GM19372 (cell line): ENCODE results near the gene ALPK3.
"Not testable (repeated sequence)": the region's sequence is repeated elsewhere in the genome, so short reads cannot be mapped to it uniquely, and the experiment has no call there.

Experiments used
- ATAC-seq: cut with Tn5 transposase; IDR thresholded peaks from one replicate; pipeline ENCODE4 v1.9.1; 2021; ENCODE audit warnings: mild to moderate bottlenecking, low read depth, moderate library complexity; ENCODE audit not compliant: unreplicated experiment

The ALPK3 gene

DNA sequence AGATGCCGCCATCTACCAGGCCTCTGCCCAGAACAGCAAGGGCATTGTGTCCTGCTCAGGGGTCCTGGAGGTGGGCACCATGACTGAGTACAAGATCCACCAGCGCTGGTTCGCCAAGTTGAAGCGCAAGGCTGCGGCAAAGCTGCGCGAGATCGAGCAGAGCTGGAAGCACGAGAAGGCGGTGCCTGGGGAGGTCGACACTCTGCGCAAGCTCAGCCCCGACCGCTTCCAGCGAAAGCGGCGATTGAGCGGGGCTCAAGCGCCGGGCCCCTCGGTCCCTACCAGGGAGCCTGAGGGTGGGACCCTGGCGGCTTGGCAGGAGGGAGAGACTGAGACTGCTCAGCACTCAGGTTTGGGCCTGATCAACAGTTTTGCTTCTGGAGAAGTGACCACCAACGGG, 22.6 kb downstream of the ALPK3 start:
- ATAC-seq, result no peak

DNA sequence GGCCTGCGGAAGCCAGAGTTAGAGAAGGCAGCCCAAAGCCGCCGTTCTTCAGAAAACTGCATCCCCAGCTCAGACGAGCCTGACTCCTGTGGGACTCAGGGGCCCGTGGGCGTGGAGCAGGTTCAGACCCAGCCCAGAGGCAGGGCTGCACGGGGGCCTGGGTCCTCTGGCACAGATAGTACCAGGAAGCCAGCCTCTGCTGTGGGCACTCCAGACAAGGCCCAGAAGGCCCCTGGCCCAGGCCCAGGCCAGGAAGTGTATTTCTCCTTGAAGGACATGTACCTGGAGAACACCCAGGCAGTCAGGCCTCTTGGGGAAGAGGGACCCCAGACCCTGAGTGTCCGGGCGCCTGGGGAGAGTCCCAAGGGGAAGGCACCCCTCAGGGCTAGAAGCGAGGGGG, 23.1 kb downstream of the ALPK3 start:
- ATAC-seq, result no peak

DNA sequence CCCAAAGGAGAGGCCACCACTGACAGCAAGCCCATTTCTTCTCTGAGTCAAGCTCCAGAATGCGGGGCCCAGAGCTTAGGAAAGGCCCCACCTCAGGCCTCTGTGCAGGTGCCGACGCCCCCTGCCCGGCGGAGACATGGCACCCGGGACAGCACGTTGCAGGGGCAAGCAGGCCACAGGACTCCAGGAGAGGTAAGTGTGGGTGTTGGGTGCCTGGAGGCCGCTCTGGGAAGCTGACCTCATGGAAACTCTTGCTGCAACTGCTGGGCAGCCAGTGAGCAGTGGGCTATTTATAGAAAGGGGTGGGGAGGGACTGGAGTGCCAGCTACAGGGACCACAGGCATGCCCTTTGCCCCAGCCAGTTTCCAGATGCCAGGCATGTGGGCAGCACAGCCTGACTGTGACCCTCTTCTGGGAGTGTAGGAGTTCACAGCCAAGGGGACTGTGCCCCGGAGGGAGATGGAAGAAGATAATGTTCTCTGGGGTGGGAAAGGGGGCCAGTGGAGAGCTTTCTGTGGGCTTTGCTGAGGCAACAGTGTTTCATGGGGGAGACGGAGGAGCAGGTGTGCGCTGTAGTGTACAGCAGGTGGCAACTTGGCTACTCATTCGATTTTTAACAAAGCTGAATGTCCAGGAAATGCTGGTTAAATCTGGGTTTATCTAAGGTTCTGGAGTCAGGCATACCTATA, 23.7 kb downstream of the ALPK3 start:
- no peak for ATAC-seq

DNA sequence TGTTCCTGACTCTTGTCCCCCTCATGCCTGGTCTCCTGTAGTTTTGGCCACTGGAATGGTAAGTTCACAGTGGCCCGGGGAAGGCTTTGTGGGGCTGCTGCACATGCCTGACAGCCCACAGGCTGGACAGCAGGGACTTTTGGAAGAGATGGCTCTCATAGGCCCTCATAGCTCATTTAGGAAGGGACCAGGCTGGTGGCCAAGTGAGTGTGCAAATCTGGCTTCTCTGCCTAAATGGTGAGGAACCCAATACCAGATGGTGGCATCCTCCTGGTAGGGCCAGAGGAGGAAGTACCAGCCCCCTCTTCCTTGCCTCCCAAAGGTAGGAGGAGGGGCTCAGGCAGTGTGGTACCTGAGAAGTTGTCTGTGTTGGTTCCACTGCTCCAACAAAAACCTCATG, 25.6 kb downstream of the ALPK3 start:
- no peak for ATAC-seq

DNA sequence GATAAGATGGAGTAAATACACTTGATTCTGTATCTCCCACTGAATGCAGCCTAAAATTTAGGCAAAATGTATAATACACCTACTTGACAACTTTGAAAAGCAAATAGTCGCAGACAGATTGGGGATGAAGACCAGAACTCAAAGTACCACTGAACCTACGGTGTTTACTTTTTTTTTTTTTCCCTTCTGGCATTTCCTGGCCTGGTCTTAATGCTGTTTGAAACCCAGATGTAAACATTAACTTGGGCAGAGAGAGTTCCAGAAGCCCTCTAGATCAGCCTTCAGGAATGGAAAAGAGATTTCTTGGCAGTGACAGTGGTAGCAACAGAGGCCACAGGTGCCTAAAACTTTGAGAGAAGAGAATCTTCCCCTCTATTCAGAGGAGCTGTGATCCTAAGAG, 27.8 kb downstream of the ALPK3 start:
- no peak for ATAC-seq

DNA sequence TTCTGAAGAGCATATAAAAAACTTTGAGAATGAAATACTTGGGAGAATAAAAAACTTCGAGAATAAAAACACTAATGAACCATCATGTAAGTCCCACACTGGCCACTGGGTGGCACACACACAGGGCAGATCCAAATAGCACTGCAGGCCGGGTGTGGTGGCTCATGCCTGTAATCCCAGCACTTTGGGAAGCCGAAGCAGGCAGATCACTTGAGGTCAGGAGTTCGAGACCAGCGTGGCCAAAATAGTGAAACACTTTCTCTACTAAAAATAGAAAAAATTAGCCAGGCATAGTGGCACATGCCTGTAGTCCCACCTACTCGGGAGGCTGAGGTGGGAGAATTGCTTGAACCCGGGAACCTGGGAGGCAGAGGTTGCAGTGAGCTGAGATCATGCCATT, 28.5 kb downstream of the ALPK3 start:
- not testable (repeated sequence) for ATAC-seq

DNA sequence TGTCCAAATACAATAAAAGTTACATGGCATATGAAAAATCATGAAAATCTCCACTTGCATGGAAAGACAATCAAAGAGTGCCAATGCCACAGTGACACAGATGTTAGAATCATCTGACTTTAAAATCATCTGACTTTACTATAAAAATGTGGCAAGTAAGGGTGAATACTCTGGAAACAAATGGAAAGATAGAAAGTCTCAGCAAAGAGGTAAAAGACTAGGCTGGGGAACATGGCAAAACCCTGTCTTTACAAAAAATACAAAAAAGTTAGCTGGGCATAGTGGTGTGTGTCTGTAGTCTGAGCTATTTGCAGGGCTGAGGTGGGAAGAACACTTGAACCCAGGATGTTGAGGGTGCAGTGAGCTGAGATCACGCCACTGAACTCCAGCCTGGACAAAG, 29.1 kb downstream of the ALPK3 start:
- no peak for ATAC-seq

DNA sequence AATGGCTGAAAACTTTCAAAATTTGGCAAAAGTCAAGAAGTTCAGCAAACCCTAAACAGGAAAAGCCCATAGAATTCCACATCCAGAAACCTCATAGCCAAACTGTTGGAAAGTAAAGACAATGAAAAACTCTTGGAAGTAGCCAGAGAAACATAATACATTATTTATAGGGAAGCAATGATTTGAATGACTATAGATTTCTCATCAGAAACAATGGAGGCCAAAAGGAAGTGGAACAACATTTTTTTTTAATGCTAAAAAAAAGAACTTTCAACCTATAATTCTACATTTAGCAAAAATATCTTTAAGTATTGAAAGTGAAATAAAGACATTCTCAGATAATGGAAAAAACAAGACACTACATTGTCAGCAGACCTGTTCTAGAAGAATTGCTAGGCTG, 30.2 kb downstream of the ALPK3 start:
- ATAC-seq, result no peak

DNA sequence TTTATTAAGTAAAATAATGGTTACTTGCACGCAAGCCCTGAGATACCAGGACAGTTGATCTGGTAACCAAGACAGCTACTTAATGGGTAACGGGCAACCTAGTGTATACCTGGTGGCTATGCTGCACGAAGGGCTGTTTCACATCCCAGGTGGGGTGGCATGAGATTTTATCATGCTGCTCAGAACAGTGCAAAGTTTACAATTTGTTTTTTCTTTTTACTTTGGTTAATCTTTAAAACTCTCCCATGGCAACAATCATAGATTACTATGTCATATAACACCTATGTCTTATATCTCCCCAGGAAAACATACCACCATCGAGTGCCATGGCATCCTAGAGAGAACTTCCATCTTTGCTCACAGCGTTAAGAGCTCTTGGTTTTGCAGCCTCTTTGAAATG, 35.1 kb downstream of the ALPK3 start:
- ATAC-seq, result no peak

DNA sequence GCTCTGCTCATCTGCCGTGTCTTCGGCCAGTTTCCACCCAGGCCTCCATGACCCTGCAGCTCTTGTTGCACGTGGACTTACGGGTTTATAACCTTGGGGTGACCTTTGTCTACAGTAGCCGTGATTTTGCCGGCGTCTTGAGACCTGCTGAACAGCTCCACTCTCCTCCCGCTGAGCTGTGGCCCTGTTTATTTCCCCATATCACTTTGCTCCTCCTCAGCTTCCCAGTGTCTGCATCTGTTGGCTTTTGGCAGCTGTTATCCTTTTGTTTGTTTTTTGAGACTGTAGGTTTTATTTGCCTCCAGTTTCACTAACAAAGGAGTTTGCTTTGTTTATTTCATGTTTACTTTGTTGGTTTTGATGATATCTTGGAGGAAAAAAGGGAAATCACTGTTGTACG, 38.0 kb downstream of the ALPK3 start:
- ATAC-seq, result no peak

DNA sequence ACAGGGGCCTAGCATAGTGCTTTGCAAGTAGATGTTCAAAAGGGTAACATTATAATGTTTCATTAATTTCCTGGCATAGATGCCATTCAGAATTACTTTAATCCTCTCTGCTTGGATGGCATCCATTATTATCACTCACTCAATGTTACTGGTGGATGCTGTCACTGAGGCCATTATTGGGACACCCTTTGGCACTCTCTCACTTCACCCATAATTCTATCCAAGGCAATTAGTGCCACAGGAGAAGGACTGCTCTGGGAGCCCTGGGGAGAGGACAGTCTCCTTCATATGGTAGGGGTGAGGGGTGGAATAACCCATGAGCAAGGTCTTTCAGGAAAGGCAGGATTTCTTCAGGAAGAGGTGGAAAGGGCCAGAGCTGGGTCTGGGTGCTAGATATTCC, 38.6 kb downstream of the ALPK3 start:
- ATAC-seq, result no peak

DNA sequence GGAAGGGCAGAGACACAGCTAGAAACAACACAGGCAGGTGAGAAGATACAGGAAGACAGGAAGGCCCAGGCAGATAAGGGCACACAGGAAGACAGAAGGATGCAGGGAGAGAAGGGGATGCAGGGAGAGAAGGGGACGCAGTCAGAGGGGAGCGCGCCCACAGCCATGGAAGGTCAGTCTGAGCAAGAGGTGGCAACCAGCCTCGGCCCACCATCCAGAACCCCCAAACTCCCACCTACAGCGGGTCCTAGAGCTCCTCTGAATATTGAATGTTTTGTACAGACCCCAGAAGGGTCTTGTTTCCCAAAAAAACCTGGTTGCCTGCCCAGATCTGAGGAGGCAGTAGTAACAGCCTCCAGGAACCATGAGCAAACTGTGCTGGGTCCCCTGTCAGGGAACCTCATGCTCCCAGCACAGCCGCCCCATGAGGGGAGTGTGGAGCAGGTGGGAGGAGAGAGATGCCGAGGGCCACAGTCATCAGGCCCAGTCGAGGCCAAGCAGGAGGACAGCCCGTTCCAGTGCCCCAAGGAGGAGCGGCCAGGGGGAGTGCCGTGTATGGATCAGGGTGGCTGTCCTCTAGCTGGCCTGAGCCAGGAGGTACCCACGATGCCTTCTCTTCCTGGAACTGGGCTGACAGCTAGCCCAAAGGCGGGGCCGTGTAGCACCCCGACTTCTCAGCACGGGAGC, 39.7 kb downstream of the ALPK3 start:
- no peak for ATAC-seq

DNA sequence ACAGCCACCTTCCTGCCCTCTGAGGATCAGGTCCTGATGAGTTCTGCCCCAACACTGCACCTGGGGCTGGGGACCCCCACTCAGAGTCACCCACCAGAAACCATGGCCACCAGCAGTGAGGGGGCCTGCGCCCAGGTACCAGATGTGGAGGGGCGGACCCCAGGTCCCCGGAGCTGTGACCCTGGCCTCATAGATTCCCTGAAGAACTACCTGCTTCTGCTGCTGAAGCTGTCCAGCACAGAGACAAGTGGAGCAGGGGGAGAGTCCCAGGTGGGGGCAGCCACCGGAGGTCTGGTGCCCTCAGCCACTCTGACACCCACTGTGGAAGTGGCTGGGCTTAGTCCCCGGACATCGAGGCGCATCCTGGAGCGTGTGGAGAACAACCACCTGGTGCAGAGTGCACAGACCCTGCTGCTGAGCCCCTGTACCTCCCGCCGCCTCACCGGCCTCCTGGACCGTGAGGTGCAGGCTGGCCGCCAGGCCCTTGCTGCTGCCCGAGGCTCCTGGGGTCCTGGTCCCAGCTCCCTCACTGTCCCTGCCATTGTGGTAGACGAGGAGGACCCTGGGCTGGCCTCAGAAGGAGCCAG, 40.4 kb downstream of the ALPK3 start:
- no peak for ATAC-seq

DNA sequence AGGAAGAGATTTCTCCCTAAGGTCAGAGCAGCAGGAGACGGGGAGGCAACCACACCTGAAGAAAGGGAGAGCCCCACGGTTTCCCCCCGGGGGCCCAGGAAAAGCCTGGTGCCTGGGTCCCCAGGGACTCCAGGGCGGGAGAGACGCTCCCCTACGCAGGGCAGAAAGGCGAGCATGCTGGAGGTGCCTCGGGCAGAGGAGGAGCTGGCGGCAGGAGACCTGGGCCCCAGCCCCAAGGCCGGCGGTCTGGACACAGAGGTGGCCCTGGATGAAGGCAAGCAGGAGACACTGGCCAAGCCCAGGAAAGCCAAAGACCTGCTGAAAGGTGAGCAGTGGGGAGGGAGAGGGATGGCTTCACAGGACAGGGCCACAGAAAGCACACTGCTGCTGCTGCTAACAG, 41.1 kb downstream of the ALPK3 start:
- ATAC-seq, result no peak

DNA sequence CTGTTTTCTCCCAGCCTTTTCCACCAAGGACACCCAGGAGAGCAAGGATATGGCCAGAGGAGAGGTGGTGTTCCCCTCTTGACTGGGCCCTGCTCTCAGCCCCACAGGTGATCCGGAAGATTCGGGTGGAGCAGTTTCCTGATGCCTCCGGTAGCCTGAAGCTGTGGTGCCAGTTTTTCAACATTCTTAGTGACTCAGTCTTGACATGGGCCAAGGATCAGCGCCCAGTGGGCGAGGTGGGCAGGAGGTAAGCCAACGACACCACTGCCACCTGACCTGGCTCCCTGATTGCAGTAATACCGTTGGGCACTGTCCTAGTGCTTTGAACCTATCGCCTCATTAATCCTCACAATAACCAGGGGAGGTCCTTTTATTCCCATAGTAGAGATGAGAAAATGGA, 42.0 kb downstream of the ALPK3 start:
- no peak for ATAC-seq

DNA sequence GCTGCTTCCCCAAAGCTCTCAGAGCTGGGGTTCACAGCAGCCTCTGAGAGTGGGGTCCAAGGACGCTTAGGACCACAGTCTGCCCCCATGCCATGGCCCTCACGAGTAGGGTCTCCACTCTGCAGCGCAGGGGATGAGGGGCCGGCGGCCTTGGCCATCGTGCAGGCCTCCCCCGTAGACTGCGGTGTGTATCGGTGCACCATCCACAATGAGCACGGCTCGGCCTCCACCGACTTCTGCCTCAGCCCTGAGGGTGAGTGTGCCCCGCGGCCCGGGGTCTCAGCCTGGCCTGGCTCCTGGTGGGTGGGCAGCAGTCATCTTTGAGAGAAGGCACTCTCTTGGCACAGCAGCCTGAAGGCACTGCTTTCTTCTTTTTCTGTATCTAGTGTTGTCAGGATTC, 42.5 kb downstream of the ALPK3 start:
- ATAC-seq, result no peak

DNA sequence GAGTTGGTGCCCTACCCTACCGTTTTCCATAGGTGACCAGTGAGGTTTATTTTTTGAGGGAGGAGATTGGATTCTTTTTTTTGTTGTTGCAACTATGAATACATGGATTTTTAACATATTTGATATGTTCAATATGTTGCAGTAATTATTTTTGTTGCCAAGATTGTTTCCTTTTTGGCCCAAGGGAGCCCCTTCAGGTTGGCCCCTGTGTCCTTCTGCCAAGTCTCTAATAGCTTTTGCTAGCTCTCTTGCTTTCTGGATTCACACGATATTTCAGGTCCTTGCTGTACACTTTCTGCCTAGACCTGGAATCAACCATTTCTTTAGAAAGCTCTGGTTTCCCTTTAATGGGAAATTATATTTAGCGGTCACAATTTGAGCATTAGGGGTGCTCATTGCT, 44.6 kb downstream of the ALPK3 start:
- no peak for ATAC-seq

DNA sequence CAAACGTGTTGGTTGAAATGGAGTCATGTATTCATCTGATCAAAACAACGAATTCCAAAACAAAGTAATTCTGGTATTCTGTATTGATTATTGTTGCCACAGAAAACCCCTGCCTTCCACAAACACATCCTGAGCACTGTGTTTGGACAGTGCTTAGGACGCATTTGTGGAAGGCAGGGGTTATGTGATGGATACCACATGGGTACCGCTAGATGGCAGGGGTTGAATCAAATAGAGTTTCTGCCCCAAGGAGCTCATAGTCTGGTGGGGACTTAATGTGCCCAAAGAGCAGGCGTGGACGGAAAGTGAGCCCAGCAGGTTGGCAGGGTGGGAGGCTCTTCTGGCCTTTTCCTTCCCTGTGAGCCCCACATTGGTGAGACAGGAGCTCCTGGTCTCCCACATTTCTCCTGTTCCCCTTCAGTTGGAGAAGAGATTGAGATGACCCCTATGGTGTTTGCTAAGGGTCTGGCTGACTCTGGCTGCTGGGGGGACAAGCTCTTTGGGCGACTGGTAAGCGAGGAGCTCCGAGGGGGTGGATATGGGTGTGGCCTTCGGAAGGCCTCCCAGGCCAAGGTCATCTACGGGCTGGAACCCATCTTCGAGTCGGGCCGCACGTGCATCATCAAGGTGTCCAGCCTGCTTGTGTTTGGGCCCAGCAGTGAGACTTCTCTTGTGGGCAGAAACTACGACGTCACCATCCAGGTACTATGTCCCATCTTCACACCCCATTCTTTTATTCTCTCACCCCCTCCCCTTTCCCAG, 45.2 kb downstream of the ALPK3 start:
- no peak for ATAC-seq

DNA sequence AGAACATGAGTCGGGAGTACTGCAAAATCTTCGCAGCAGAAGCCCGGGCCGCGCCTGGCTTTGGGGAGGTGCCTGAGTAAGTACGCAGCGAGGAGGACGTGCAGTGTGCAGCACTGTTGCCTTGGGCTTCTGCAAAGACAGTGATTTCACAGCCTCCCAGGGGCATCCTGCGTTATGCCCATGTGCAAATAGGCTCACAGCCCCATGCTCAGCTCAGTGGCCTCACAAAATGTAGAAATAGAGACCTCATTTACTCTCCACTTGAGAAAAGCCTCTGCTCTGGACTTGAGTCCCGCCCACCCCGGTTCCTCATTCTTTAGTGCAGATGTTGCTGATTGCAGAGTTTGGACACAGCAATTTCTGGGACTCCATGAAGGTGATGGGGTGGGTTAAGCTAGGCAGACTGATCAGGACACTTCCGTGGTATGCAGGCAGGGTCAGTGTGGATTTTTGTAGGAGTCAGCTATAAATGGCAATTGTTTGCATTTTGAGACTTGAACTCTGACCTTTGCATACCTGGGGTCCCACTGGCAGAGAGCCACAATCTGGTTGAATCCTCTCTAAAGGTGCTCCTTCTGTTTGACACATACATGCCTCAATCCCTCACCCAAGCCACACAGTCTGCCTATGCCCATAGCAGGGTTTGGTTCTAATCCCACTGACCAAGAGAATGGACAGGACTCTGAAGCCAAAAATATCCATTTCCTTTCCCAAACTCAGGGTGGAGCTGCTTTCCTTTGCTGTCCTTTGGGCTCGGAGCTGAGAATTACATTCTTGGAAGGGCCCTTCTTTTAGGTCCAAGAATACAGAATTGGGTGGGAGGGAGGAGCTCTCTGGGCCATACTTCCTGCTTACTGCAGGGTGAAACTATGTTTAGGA, 46.6 kb downstream of the ALPK3 start:
- ATAC-seq, result no peak

DNA sequence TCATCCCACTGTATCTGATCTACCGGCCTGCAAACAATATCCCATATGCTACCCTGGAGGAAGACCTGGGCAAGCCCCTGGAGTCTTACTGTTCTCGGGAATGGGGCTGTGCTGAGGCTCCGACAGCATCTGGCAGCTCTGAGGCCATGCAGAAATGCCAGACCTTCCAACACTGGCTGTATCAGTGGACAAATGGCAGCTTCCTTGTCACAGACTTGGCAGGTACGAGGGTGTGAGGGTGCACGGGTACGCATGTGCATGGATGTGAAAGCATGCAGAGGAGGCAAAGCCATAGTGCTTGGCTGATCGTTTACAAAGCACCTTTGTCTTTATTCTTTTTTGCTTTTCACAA, 47.3 kb downstream of the ALPK3 start:
- ATAC-seq, result no peak
